Heart left ventricle (tissue), 16 donors: ENCODE data around the gene PTPRE. TPM values are rescaled to one million over a fixed set of nuclear protein-coding genes. Genes with fewer than 3 reads are reported as not detected.

Experiments used
- ATAC-seq, 4 donors: fragments of 200-7000 bp; cut with Tn5 transposase; one replicate each; pipeline ENCODE4 v1.9.1; 2020 to 2022; ENCODE audit warnings: moderate library complexity in 4 of 4, mild to moderate bottlenecking in 3 of 4, moderate number of reproducible peaks in 1 of 4
- DNase-seq, 5 donors: peaks; one replicate each; pipeline ENCODE4 v3.0.0-alpha.2; 2020
- H3K27ac ChIP-seq, 12 donors: fragments of 200-600 bp; sonication (generic) in 4 of 12; one replicate each; pipeline versions ENCODE4 v1.5.0 to v1.8.0; 2016 to 2022; ENCODE audit warnings: mild to moderate bottlenecking in 2 of 12
- H3K27me3 ChIP-seq, 9 donors: fragments of 200-600 bp; sonication (generic) in 2 of 9; one replicate each; pipeline versions ENCODE4 v1.5.1 to v1.8.0; 2016 to 2022; ENCODE audit warnings: mild to moderate bottlenecking in 3 of 9
- H3K36me3 ChIP-seq, 9 donors: fragments of 200-600 bp; sonication (generic) in 2 of 9; one replicate each; pipeline versions ENCODE4 v1.5.0 to v1.8.0; 2018 to 2022; ENCODE audit warnings: mild to moderate bottlenecking in 2 of 9
- H3K4me1 ChIP-seq, 12 donors: fragments of 200-600 bp; sonication (generic) in 4 of 12; one replicate each; pipeline versions ENCODE4 v1.5.0 to v1.8.0; 2016 to 2022; ENCODE audit warnings: mild to moderate bottlenecking in 3 of 12
- H3K4me3 ChIP-seq, 12 donors: fragments of 200-600 bp; sonication (generic) in 4 of 12; one replicate each; pipeline versions ENCODE4 v1.5.0 to v1.8.0; 2017 to 2022; ENCODE audit warnings: mild to moderate bottlenecking in 9 of 12, moderate library complexity in 4 of 12
- H3K9me3 ChIP-seq, 12 donors: fragments of 200-600 bp; sonication (generic) in 4 of 12; one replicate each; pipeline versions ENCODE4 v1.5.0 to v1.8.0; 2016 to 2022; ENCODE audit warnings: mild to moderate bottlenecking in 1 of 12
- POLR2A ChIP-seq, 2 donors: fragments of 450-650 bp; IDR thresholded peaks; one replicate each; pipeline ENCODE4 v1.6.1; 2017; ENCODE audit warnings: antibody characterized with exemption in 2 of 2, mild to moderate bottlenecking in 2 of 2, moderate library complexity in 2 of 2
- WGBS, 4 donors: extraction: QIAGEN DNeasy Blood & Tissue Kit in 2 of 4; methylation state at CpG; one replicate each; pipeline versions ENCODE4 v1.1.5 to v1.1.7; 2013 to 2018; 5-methylcytosine and 5-hydroxymethylcytosine counted together
- intact Hi-C, 10 donors: fragments of 100-400 bp; cut with DNase I; formaldehyde crosslinking; loops; one replicate each; pipeline versions ENCODE4 v1.11.1 to v1.14.2; 2022
- polyA plus RNA-seq, 2 donors: library from polyadenylated mRNA; stranded (reverse); fragments of 200-250 nt; gene quantifications; one replicate each; pipeline ENCODE4 v1.2.3, GENCODE V29; 2013
- total RNA-seq, 9 donors: library from RNA; depleted of rRNA in 2 of 9; stranded (reverse); fragments of >200 nt in 2 of 9; fragmentation: NEBNext Ultra II Directional in 3 of 9; extraction: Animal tissue kit (Norgen Biotek cat#: 25700) in 3 of 9; gene quantifications; one replicate each; pipeline versions ENCODE4 v1.1.0 to v1.2.4, GENCODE V29; 2016 to 2023
- TF ChIP-seq, protein P1 (sequence below), 12 donors: fragments of 200-600 bp; sonication (generic) in 4 of 12; IDR thresholded peaks; one replicate each; pipeline versions ENCODE4 v1.5.0 to v1.8.0; 2018 to 2022; ENCODE audit warnings: antibody characterized with exemption in 12 of 12, mild to moderate bottlenecking in 5 of 12
- donor health status: ischemic (EF 13 %, LVEDD 7.1; RV severe dilation, severe dysfunction).
- donor health status: healthy with polysubstance abuse.
- donor health status: DM: no; HTN: yes; CAD: no.
- donor health status: DM: no; HTN: no; CAD: no.
- donor health status: ischemic (EF 25% LVEDD 6.9; RV normal size, moderate dysfunction).
- donor health status: ischemic (EF 25% LVEDD 5.7; RV mildly dilated, moderate dysfunction).
- donor health status: healthy.
- donor health status: DM: yes; HTN: yes; CAD: no.
- donor health status: ischemic (EF 35%, LVEDD 5.7; RV mildly dilated, moderate dysfunction).
- donor health status: nonischemic (EF 11% LVEDD 7.7; RV severe dilation, severe dysfunction).
- donor health status: DM: yes; HTN: yes; CAD: no.
- donor health status: PGD.
- donor health status: ischemic (EF 29% LVEDD 5.4; RV normal size, mild dysfunction).
- donor health status: nonischemic (EF 23%, LVEDD 6.1; RV moderate dilation, normal function).

The PTPRE gene
- total and polyA plus RNA-seq, 11 donors, result 6.9 to 55.0 (median 24.1) TPM

DNA sequence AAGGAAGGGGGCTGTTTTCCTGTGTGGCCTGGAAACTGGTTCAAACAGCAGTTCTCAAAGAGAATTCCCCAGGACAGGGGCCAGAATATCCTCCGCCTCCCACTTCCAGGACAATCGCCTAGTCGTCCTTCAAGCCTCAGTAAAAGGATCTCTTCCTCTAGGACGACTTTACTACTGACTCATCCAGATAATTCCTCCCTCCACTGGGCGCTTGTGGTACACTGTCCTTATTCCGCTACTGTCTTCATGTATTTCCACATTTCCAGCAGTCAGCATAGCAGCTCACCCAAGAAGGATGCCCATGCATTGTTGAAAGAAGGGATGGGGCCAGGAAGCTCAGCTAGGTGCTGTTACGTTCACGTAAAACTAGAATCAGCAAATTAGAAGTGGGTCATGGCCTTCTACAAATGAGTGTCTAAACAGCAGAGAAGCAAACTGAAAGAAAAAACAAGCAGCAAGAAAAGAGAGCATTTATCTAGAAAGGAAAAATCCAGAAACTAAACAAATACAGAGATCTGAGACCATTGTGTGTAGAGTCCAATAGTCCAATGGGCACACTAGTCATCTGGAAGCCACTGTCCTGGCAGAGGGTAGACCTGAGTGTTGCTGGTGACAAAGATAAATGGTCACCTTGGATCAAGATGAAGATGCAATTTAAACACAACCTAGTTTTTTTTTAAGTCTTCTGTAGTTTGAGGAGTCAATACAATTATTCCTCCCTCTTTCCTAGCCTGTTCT, 40.5 kb upstream of the PTPRE start:
- TF ChIP-seq, protein P1, sequence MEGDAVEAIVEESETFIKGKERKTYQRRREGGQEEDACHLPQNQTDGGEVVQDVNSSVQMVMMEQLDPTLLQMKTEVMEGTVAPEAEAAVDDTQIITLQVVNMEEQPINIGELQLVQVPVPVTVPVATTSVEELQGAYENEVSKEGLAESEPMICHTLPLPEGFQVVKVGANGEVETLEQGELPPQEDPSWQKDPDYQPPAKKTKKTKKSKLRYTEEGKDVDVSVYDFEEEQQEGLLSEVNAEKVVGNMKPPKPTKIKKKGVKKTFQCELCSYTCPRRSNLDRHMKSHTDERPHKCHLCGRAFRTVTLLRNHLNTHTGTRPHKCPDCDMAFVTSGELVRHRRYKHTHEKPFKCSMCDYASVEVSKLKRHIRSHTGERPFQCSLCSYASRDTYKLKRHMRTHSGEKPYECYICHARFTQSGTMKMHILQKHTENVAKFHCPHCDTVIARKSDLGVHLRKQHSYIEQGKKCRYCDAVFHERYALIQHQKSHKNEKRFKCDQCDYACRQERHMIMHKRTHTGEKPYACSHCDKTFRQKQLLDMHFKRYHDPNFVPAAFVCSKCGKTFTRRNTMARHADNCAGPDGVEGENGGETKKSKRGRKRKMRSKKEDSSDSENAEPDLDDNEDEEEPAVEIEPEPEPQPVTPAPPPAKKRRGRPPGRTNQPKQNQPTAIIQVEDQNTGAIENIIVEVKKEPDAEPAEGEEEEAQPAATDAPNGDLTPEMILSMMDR (IDR thresholded peaks at IDR 0.05), result no peak
- no peak for TF ChIP-seq POLR2A (IDR thresholded peaks at IDR 0.05)
- DNase-seq (no peak), ATAC-seq (no peak)
- 61 to 67% (median 63%) methylated on average over 8 of the region's 8 CpGs for whole genome bisulfite sequencing, 4 donors
- Histone ChIP-seq H3K36me3 (no peaks in the 10 kb centered on the region), H3K4me1 (no peaks in the 10 kb centered on the region), H3K9me3 (peaks cover 0 to 33% (median 11%) of the 10 kb centered on the region in 12 donors), H3K27me3 (peaks cover 0 to 5% (median 0%) of the 10 kb centered on the region in 9 donors), H3K4me3 (no peak overlapping the region), H3K27ac (no peak overlapping the region)
- intact Hi-C loops, result no loop called here

DNA sequence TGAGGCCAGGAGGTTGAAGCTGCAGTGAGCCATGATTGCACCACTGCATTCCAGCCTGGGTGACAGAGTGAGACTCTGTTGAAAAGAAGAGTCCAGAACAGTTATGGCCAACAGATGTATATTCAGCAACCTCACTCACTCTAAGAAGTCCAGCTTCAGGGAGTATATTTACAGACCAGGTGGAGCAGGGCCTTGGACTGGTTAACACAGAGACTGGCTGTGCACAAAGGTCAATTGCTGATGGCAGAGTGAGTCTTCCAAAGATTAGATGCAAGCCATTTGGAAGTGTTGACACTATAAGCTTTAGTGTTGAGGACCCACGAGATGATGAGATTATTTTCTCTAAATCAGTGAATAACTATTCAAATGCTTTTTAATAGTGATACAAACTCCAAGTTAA, 39.1 kb upstream of the PTPRE start:
- ATAC-seq (no peak), DNase-seq (no peak)
- H3K4me3 ChIP-seq, result no peak overlapping the region
- no peak overlapping the region for H3K27ac ChIP-seq
- TF ChIP-seq, protein P1 (IDR thresholded peaks at IDR 0.05), result no peak
- no peak for TF ChIP-seq POLR2A (IDR thresholded peaks at IDR 0.05)
- H3K9me3 ChIP-seq, result peaks cover 0 to 33% (median 11%) of the 10 kb centered on the region in 12 donors
- 65 to 81% (median 71%) methylated on average over 1 of the region's 1 CpG for WGBS, 4 donors
- H3K4me1 ChIP-seq, result peaks cover 0 to 11% (median 2%) of the 10 kb centered on the region in 12 donors
- H3K36me3 ChIP-seq, result no peaks in the 10 kb centered on the region
- intact Hi-C loops, result no loop called here
- peaks cover 0 to 5% (median 0%) of the 10 kb centered on the region in 9 donors for H3K27me3 ChIP-seq

DNA sequence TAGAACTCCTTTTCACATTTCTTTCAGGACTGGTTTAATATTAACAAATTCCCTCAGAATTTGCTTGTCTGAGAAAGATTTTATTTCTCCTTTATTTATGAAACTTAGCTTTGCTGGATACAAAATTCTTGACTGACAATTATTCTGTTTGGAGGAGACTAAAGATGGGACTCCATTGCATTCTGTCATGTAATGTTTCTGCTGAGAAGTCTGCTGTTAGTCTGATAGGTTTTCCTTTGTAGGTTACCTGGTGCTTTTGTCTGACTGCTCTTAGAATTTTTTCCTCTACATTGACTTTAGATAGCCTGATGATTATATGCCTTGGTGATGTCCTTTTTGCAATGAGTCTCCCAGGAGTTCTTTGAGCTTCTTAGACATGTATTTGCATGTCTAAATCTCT, 37.6 kb upstream of the PTPRE start:
- no peak overlapping the region for H3K4me3 ChIP-seq
- intact Hi-C loops, result no loop called here
- ATAC-seq, result no peak

DNA sequence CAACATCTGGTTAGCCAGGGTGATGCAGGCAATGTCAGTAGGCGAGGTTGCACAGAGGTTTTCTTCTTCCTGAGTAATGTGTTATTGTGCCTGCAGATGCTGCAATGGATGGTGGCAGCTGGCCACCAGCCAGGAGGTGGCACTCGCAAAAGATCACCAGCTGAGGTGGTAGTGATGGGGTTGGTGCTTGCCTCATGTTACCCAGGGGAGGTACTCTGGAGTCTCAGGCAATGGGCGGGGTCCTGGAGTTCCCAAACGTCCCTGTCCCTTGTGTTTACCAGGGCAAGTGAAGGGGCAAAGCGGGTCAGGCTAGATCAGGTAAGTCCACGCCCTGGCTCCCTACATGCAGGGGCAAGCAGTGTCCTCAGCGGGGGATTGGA, 35.3 kb upstream of the PTPRE start:
- TF ChIP-seq, protein P1 (IDR thresholded peaks at IDR 0.05), result no peak
- TF ChIP-seq POLR2A (IDR thresholded peaks at IDR 0.05), result no peak
- Histone ChIP-seq H3K4me1 (peaks cover 0 to 13% (median 3%) of the 10 kb centered on the region in 12 donors), H3K9me3 (peaks cover 0 to 20% (median 9%) of the 10 kb centered on the region in 12 donors), H3K36me3 (no peaks in the 10 kb centered on the region), H3K27ac (no peak overlapping the region), H3K4me3 (no peak overlapping the region), H3K27me3 (peaks cover 0 to under 1% (median 0%) of the 10 kb centered on the region in 9 donors)
- 64 to 73% (median 69%) methylated on average over 5 to 7 of the region's 7 CpGs for WGBS, 4 donors
- ATAC-seq (no peak), DNase-seq (no peak)
- intact Hi-C loops, result no loop called here

More for the DNA sequence above, 37.6 kb upstream of the PTPRE start:
- DNase-seq, result no peak
- H3K36me3 ChIP-seq, result no peaks in the 10 kb centered on the region
- peaks cover 0 to 5% (median 0%) of the 10 kb centered on the region in 9 donors for H3K27me3 ChIP-seq
- TF ChIP-seq, protein P1 (IDR thresholded peaks at IDR 0.05), result no peak
- no peak for TF ChIP-seq POLR2A (IDR thresholded peaks at IDR 0.05)
- peaks cover 0 to 20% (median 9%) of the 10 kb centered on the region in 12 donors for H3K9me3 ChIP-seq
- H3K27ac ChIP-seq, result no peak overlapping the region
- H3K4me1 ChIP-seq, result peaks cover 0 to 11% (median 3%) of the 10 kb centered on the region in 12 donors
